HFF-Myc (cell line): Measurements from ENCODE around the gene HLA-G.
"Not testable (repeated sequence)": the region's sequence is repeated elsewhere in the genome, so short reads cannot be mapped to it uniquely, and the experiment has no call there.

Experiments
- DNase-seq: peaks from one replicate; pipeline ENCODE4 v3.0.0-alpha.2; 2011; ENCODE audit warnings: low read depth; ENCODE audit errors: extremely low read depth
- H3K4me3 ChIP-seq: replicated peaks from 2 replicates; pipeline ENCODE4 v1.5.1; 2011; ENCODE audit warnings: low read depth, mild to moderate bottlenecking, control low read depth, low read length
- CTCF ChIP-seq: IDR thresholded peaks from 2 replicates; pipeline ENCODE4 v1.5.1; 2012; ENCODE audit warnings: mild to moderate bottlenecking, low read depth, low read length, control low read depth; ENCODE audit errors: missing control alignments

HLA-G gene

GRCh38 chr6:29827579-29828470 is at the start of gene HLA-G:
Gene HLA-G (plus strand): TSS chr6:29827825. CDS start chr6:29827845, 20 bp downstream.
- H3K4me3 ChIP-seq, result no peak within 1 kb of the TSS
- TF ChIP-seq CTCF, result no peak
- DNase-seq, result no peak

DNA sequence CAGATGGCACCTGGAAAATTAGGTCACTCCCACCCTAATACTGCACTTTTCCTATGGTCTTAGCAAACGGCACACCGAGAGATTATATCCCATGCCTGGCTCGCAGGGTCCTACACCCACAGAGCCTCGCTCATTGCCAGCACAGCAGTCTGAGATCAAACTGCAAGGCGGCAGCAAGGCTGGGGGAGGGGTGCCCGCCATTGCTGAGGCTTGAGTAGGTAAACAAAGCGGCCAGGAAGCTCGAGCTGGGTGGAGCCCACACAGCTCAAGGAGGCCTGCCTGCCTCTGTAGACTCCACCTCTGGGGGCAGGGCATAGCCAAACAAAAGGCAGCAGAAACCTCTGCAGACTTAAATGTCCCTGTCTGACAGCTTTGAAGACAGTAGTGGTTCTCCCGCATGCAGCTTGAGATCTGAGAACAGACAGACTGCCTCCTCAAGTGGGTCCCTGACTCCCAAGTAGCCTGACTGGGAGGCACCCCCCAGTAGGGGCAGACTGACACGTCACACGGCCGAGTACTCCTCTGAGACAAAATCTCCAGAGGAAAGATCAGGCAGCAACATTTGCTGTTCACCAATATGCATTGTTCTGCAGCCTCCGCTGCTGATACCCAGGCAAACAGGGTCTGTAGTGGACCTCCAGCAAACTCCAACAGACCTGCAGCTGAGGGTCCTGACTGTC is 47.5 kb upstream of the HLA-G start:
- not testable (repeated sequence) for DNase-seq, H3K4me3 ChIP-seq

GRCh38 chr6:29789176-29789575 is 38.4 kb upstream of the HLA-G start:
- no peak for TF ChIP-seq CTCF
- no peak for DNase-seq
- no peak overlapping the region for H3K4me3 ChIP-seq

GRCh38 chr6:29790626-29791025 is 37.0 kb upstream of the HLA-G start:
- DNase-seq, result no peak
- H3K4me3 ChIP-seq, result no peak overlapping the region
- TF ChIP-seq CTCF, result no peak

- DNase-seq, result no peak
- TF ChIP-seq CTCF, result no peak
- no peak overlapping the region for H3K4me3 ChIP-seq
These were observed 36.5 kb upstream of the HLA-G start for GRCh38 chr6:29791162-29791561.

GRCh38 chr6:29791786-29792122 is 35.9 kb upstream of the HLA-G start:
- no peak overlapping the region for H3K4me3 ChIP-seq
- DNase-seq, result no peak
- TF ChIP-seq CTCF, result no peak
